GM21786 (cell line): Measurements from ENCODE around the gene DHRS7.
A peak's percentile ranks its signal among the peaks of the same experiment; 100 is the strongest.

Source experiments
- ATAC-seq: cut with Tn5 transposase; IDR thresholded peaks from one replicate; pipeline ENCODE4 v1.9.1; 2021; ENCODE audit not compliant: unreplicated experiment

Gene DHRS7

GRCh38 chr14:60164712-60165546, at the start of gene DHRS7:
Gene DHRS7 (minus strand): TSS chr14:60165398. CDS start chr14:60165309, 89 bp downstream.
- ATAC-seq, result peak; percentile 77

- no peak for ATAC-seq
Measured at GRCh38 chr14:60214415-60215126, 49.4 kb upstream of the DHRS7 start.

- no peak for ATAC-seq
Measured at GRCh38 chr14:60214003-60214402, 48.8 kb upstream of the DHRS7 start.

- peak; percentile 89 for ATAC-seq
Measured at GRCh38 chr14:60212503-60213371, 47.5 kb upstream of the DHRS7 start.

GRCh38 chr14:60211153-60211552, 46.0 kb upstream of the DHRS7 start:
- no peak for ATAC-seq

GRCh38 chr14:60210703-60211102, 45.5 kb upstream of the DHRS7 start:
- ATAC-seq, result no peak

GRCh38 chr14:60206837-60207533, 41.8 kb upstream of the DHRS7 start:
- ATAC-seq, result peak; percentile 38

- ATAC-seq, result no peak
Measured at GRCh38 chr14:60206249-60206670, 41.1 kb upstream of the DHRS7 start.

GRCh38 chr14:60204843-60205774, 39.9 kb upstream of the DHRS7 start:
- ATAC-seq, result peak; percentile 52

- ATAC-seq, result peak; percentile 78
Measured at GRCh38 chr14:60204104-60204842, 39.1 kb upstream of the DHRS7 start.

GRCh38 chr14:60199321-60199720, 34.1 kb upstream of the DHRS7 start:
- ATAC-seq, result no peak

GRCh38 chr14:60197629-60198303, 32.6 kb upstream of the DHRS7 start:
- ATAC-seq, result no peak

- no peak for ATAC-seq
Measured at GRCh38 chr14:60196291-60196690, 31.1 kb upstream of the DHRS7 start.

GRCh38 chr14:60195179-60195810, 30.1 kb upstream of the DHRS7 start:
- peak; percentile 56 for ATAC-seq

- ATAC-seq, result peak; percentile 63
Measured at GRCh38 chr14:60189923-60190840, 25.0 kb upstream of the DHRS7 start.

- no peak for ATAC-seq
Measured at GRCh38 chr14:60188696-60189095, 23.5 kb upstream of the DHRS7 start.

- no peak for ATAC-seq
Measured at GRCh38 chr14:60188115-60188514, 22.9 kb upstream of the DHRS7 start.
